HT-29 (cell line): ENCODE data around the gene SGO1. TPM values are rescaled to one million over a fixed set of nuclear protein-coding genes. Genes with fewer than 3 reads are reported as not detected.

Experiments
- DNase-seq: peaks from one replicate; pipeline ENCODE4 v3.0.0-alpha.2; 2015; ENCODE audit warnings: low spot score
- small RNA-seq: library from RNA; depleted of rRNA; stranded (forward); fragments of <200 nt; gene quantifications from one replicate; pipeline ENCODE3, GENCODE V24; 2014
- total RNA-seq: library from RNA; depleted of rRNA; stranded (reverse); fragments of >200 nt; shearing (Covaris generic); gene quantifications from 2 replicates; pipeline ENCODE4 v1.2.3, GENCODE V29; 2014; rRNA removed

SGO1 gene
- total RNA-seq, 1 experiment from 2014 or later = 5.1 TPM

DNA sequence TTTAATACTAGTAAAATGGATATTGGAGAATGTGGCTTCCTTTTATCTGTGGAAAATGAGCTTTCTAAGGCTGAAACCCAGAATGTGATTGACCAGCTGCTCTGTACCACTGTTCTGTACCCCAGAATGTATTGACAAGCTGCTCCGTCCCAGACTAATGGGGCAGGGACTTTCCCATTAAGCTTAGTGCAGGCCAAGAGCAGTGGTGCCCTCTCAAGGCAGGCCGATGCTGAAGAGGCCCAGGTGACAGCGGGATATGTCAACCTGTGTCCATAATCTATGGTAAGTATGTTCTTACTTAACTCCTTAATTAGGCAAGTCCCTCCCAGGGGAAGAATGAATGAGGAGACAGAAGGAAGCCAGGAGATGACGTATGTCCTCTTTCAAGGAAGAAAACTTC lies 31.1 kb downstream of the SGO1 start:
- no peak for DNase-seq

DNA sequence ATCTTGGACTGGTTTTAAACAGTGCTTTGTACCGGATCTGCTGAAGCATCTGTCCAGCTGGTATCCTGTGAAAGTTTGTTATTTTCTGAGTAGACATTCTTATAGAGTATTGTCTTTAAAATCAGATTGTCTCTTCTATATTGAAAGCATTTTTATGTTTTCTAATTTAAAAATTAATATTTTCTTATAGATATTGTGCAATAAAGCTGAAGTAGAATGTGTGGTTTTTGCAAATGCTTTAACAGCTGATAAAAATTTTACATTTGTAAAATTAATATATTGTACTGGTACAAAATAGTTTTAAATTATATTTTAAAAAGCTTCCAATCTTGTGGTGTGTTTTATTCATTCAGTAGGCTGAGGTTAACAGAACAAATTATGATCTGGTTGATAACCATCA lies 31.9 kb downstream of the SGO1 start:
- DNase-seq = no peak

- no peak for DNase-seq
Observed at GRCh38 chr3:20148466-20148865, 37.5 kb downstream of the SGO1 start.

- no peak for DNase-seq
Observed at GRCh38 chr3:20147361-20147760, 38.6 kb downstream of the SGO1 start.

DNA sequence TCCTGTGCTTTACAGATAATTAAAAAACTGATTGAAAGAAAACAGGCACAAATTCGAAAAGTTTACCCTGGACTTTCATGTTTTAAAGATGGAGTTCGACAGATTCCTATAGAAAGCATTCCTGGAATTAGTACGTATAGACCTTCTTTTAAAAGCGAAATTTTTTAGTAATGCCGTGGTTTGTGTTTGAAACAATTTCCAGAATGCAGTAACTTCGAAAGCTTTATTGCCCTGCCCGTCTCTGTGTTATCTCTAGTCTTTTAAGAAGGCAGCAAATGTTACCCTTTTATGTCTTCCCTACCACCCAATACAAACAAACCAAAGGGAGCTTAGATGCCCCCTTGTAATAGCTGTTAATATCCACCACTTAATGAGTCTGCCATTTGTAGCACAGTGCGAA lies 39.7 kb downstream of the SGO1 start:
- DNase-seq = no peak

DNA sequence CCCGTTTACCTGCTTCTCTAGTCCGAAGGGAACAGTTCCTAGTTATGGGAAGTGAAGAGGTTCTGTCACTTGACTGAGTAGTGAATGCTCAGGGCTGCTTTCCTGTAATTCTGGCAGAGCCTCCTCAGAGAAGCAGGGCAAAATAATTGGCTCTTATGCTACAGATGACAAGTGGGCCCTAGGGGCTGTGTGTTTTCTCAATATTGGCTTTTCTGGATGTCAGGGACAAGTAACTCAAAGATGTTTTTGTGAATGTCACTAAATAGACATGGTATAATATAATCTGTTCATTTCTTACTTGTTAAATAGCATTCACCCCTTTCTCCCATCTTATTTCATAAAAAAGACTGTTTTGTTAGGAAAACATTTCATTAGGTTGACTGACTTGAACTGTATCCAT lies 40.1 kb downstream of the SGO1 start:
- DNase-seq = no peak

GRCh38 chr3:20143519-20143918 lies 42.5 kb downstream of the SGO1 start:
- DNase-seq = no peak

GRCh38 chr3:20142517-20142916 lies 43.5 kb downstream of the SGO1 start:
- DNase-seq = no peak

GRCh38 chr3:20141851-20142250 lies 44.2 kb downstream of the SGO1 start:
- no peak for DNase-seq

DNA sequence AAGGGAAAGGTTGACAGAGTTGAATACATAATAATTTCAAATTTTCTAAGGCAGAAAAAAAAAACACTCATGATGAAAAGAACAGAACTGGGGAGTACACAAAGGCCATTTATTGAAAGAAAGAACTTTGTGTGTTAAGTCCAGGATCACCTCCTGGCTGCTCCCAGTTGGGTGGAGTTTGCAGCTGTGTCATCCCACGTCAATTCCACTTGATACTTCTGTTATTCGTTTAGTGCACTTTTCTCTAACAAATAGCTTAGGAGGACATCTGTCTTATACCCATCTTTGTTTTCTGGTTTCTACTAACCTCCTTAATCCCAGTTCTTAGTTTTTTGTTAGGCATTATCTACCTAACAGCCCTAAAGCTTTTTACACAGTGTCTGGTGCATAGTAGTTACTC lies 44.7 kb downstream of the SGO1 start:
- DNase-seq = no peak

- DNase-seq = no peak
Observed at GRCh38 chr3:20140881-20141280, 45.1 kb downstream of the SGO1 start.

DNA sequence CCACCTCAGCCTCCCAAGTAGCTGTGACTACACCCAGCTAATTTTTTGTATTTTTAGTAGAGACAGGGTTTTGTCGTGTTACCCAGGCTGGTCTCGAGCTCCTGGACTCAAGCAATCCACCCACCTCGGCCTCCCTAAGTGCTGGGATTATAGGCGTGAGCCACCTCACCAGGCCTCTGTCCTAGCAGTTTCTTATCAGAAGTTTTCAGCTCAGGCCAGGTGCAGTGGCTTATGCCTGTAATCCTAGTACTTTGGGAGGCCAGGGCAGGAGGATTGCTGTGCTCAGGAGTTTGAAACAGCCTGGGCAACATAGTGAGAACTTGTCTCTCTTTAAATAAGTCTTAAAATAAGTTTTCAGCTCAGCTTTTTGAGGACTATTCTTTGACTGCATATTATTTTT lies 48.4 kb downstream of the SGO1 start:
- no peak for DNase-seq

GRCh38 chr3:20136231-20136630 lies 49.8 kb downstream of the SGO1 start:
- no peak for DNase-seq

GRCh38 chr3:20130106-20130505 lies 55.9 kb downstream of the SGO1 start:
- no peak for DNase-seq

- DNase-seq = no peak
Observed at GRCh38 chr3:20128358-20128757, 57.6 kb downstream of the SGO1 start.

- DNase-seq = no peak
Observed at GRCh38 chr3:20125897-20126296, 60.1 kb downstream of the SGO1 start.

DNA sequence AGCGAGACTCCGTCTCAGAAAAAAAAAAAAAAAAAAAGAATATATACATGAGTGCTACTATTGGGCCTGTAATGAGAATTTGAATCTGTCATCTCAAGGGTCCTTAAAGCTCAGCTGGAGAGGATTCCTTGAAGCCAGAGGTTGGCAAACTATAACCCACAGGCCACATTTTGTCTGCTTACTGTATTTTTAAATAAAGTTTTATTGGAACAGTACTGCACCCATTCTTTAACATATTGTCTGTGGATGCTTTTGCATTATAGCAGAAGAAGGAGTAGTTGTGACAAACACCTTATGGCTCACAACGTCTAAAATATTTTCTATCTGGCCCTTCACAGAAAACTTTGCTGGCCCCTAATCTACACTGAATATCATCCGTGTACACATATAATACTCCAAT lies 60.7 kb downstream of the SGO1 start:
- DNase-seq = no peak

DNA sequence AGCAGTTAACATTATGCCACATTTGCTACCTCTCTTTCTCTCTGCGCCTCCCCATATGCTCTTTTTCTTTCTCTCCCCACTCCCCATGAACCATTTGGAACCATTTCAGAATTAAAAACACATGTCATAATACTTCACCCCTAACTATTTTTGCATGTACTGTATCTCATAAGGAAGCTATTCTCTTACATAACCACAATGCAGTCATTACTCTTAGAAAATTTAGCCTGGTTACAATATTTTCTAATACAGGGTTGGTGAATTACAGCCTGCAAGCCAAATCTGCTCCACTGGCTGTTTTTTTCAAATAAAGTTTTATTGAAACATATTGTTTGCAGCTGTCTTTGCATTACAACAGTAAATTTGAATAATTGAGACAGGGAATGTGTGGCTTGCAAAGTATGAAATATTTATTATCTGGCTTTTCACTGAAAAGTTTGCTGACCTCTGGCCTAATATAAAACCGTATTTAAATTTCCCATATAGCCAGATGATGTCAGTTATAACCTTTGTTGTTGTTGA lies 62.8 kb downstream of the SGO1 start:
- DNase-seq = no peak

- no peak for DNase-seq
Observed at GRCh38 chr3:20121088-20121487, 64.9 kb downstream of the SGO1 start.

Small RNA genes lying within 50 kb of the gene (small RNA-seq; reads per million reads assigned to genes)
- not detected for gene MIR3135A

Other genes starting within 250 kb of the SGO1 start
- gene RAB5A, start 239.1 kb downstream of the SGO1 start, total RNA-seq = 25.7 and 29.7 TPM in 2 replicates
- gene PP2D1, start 173.9 kb downstream of the SGO1 start, total RNA-seq = not detected in 2 replicates
- 1.5 and 1.7 TPM in 2 replicates for gene KAT2B, start 145.8 kb downstream of the SGO1 start, total RNA-seq